ENCODE results near the gene RGR.

The RGR gene

DNA sequence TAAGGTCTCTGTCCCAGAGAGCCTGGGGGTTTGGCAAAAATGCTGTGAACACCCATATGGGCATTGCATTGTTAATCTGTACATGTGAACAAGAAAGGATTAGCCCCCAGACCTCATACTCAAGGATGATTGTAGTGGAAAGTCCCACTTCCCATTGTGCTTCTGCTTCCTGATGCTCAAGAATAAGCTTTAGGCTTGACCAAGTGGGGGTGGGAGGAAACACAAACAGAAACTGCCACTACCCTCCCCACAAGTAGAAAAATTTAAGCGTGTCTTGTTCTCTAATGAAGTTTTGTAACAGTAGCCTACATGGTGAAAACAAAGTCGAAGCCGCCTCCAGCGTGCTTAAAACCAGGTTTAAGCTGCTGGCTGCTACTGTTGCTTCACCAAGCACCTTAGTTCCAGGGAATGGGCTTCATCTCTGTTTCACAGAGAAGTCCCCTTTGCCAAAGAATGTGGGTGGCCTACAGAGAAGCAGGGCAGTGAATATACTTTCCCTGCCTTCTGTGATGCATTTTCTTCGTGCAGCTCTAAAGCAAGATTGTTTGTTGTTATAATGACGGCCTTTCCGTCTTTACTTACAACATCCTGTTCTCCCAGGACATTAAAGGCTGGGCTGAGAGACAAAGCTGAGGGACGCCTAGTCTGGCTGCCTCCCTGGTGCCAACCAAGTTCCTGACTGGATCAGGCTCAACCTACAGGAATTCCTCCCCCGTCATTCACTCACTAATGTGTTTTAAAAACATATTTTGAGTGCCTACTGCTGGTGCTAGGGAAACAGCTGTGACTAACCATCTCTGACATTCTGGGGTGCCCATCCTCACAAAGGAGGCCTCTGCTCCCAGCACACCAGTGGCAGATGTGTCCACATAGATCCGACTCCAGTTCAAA lies 51.5 kb downstream of the RGR start:
- TF ChIP-seq ZBTB7A (IDR thresholded peaks at IDR 0.05; ENCODE audit: low read depth) = no peak
- no peak for TF ChIP-seq EGR1 (IDR thresholded peaks at IDR 0.05)
- no peak for TF ChIP-seq TCF12 (IDR thresholded peaks at IDR 0.05; ENCODE audit: low read depth)
- TF ChIP-seq EP300 (IDR thresholded peaks at IDR 0.05; ENCODE audit: borderline replicate concordance) = no peak
- TF ChIP-seq, protein P1, sequence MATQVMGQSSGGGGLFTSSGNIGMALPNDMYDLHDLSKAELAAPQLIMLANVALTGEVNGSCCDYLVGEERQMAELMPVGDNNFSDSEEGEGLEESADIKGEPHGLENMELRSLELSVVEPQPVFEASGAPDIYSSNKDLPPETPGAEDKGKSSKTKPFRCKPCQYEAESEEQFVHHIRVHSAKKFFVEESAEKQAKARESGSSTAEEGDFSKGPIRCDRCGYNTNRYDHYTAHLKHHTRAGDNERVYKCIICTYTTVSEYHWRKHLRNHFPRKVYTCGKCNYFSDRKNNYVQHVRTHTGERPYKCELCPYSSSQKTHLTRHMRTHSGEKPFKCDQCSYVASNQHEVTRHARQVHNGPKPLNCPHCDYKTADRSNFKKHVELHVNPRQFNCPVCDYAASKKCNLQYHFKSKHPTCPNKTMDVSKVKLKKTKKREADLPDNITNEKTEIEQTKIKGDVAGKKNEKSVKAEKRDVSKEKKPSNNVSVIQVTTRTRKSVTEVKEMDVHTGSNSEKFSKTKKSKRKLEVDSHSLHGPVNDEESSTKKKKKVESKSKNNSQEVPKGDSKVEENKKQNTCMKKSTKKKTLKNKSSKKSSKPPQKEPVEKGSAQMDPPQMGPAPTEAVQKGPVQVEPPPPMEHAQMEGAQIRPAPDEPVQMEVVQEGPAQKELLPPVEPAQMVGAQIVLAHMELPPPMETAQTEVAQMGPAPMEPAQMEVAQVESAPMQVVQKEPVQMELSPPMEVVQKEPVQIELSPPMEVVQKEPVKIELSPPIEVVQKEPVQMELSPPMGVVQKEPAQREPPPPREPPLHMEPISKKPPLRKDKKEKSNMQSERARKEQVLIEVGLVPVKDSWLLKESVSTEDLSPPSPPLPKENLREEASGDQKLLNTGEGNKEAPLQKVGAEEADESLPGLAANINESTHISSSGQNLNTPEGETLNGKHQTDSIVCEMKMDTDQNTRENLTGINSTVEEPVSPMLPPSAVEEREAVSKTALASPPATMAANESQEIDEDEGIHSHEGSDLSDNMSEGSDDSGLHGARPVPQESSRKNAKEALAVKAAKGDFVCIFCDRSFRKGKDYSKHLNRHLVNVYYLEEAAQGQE (IDR thresholded peaks at IDR 0.05; ENCODE audit: low read depth) = no peak
- TF ChIP-seq NFIC (IDR thresholded peaks at IDR 0.05) = no peak
- TF ChIP-seq TAF1 (IDR thresholded peaks at IDR 0.05; ENCODE audit: low read depth) = no peak
- TF ChIP-seq YY1 (IDR thresholded peaks at IDR 0.05; ENCODE audit: low read depth) = no peak
- TF ChIP-seq, protein P2, sequence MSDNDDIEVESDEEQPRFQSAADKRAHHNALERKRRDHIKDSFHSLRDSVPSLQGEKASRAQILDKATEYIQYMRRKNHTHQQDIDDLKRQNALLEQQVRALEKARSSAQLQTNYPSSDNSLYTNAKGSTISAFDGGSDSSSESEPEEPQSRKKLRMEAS (IDR thresholded peaks at IDR 0.05) = no peak
- TF ChIP-seq RAD21 (IDR thresholded peaks at IDR 0.05; ENCODE audit: low read depth) = no peak
- TF ChIP-seq FOXM1 (IDR thresholded peaks at IDR 0.05; ENCODE audit: borderline replicate concordance, low read depth) = no peak
- TF ChIP-seq, protein P3, sequence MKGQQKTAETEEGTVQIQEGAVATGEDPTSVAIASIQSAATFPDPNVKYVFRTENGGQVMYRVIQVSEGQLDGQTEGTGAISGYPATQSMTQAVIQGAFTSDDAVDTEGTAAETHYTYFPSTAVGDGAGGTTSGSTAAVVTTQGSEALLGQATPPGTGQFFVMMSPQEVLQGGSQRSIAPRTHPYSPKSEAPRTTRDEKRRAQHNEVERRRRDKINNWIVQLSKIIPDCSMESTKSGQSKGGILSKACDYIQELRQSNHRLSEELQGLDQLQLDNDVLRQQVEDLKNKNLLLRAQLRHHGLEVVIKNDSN (IDR thresholded peaks at IDR 0.05) = no peak
- no peak for TF ChIP-seq TEAD4 (IDR thresholded peaks at IDR 0.05)
- no peak for TF ChIP-seq CREB1 (IDR thresholded peaks at IDR 0.05; ENCODE audit: low read depth)
- no peak for TF ChIP-seq CEBPB (IDR thresholded peaks at IDR 0.05)

DNA sequence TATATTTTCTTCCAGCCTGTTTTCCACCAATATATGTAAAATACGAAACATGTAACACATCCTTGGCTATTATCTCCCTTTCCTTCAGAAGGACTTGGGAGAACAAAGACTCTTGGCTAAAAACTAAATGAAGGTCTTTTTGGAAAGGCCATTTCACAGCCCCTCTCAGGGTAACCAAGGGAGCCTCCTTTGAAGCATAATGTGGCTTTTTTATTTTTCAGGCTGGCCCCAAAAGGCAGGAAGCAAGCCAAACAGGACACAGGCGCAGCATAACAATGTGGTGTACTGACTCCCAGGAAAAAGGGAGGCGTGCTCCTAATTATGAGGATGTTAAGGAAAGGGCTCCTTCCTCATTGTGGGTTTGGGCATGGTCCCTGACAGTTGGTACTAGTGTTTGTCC lies 53.2 kb downstream of the RGR start:
- TF ChIP-seq, protein P2 (IDR thresholded peaks at IDR 0.05) = no peak
- TF ChIP-seq TCF12 (IDR thresholded peaks at IDR 0.05; ENCODE audit: low read depth) (no peak), YY1 (IDR thresholded peaks at IDR 0.05; ENCODE audit: low read depth) (no peak), RAD21 (IDR thresholded peaks at IDR 0.05; ENCODE audit: low read depth) (no peak), FOXM1 (IDR thresholded peaks at IDR 0.05; ENCODE audit: borderline replicate concordance, low read depth) (no peak), TEAD4 (IDR thresholded peaks at IDR 0.05) (no peak), EP300 (IDR thresholded peaks at IDR 0.05; ENCODE audit: borderline replicate concordance) (no peak), EGR1 (IDR thresholded peaks at IDR 0.05) (no peak), NFIC (IDR thresholded peaks at IDR 0.05) (no peak), TAF1 (IDR thresholded peaks at IDR 0.05; ENCODE audit: low read depth) (no peak), CEBPB (IDR thresholded peaks at IDR 0.05) (no peak), CREB1 (IDR thresholded peaks at IDR 0.05; ENCODE audit: low read depth) (no peak), ZBTB7A (IDR thresholded peaks at IDR 0.05; ENCODE audit: low read depth) (no peak)
- TF ChIP-seq, protein P1 (IDR thresholded peaks at IDR 0.05; ENCODE audit: low read depth) = no peak
- TF ChIP-seq, protein P3 (IDR thresholded peaks at IDR 0.05) = no peak

DNA sequence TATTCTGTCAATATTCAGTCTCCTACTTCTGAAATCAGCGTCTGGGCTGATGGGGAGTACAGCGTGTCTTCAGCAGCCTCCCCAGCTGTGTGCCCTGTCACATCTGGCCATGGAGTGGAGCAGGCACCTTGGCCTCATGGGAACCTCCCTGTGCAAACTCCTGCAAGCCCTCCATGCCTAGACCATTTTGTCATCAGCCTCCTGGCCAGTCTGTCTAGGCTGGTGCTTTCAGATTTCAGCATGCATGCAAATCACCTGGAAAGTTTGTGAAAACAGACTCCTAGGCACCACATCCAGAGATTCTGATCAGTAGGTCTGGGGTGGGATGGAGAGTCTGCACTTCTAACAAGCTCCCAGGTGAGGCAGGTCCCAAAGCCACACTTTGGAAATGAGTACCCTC lies 57.4 kb downstream of the RGR start:
- TF ChIP-seq TAF1 (IDR thresholded peaks at IDR 0.05; ENCODE audit: low read depth) (no peak), CREB1 (IDR thresholded peaks at IDR 0.05; ENCODE audit: low read depth) (no peak), FOXM1 (IDR thresholded peaks at IDR 0.05; ENCODE audit: borderline replicate concordance, low read depth) (no peak), RAD21 (IDR thresholded peaks at IDR 0.05; ENCODE audit: low read depth) (no peak), EGR1 (IDR thresholded peaks at IDR 0.05) (no peak), TCF12 (IDR thresholded peaks at IDR 0.05; ENCODE audit: low read depth) (no peak), CEBPB (IDR thresholded peaks at IDR 0.05) (no peak), ZBTB7A (IDR thresholded peaks at IDR 0.05; ENCODE audit: low read depth) (no peak), TEAD4 (IDR thresholded peaks at IDR 0.05) (no peak), EP300 (IDR thresholded peaks at IDR 0.05; ENCODE audit: borderline replicate concordance) (no peak), YY1 (IDR thresholded peaks at IDR 0.05; ENCODE audit: low read depth) (no peak), NFIC (IDR thresholded peaks at IDR 0.05) (no peak)
- TF ChIP-seq, protein P1 (IDR thresholded peaks at IDR 0.05; ENCODE audit: low read depth) = no peak
- TF ChIP-seq, protein P3 (IDR thresholded peaks at IDR 0.05) = no peak
- TF ChIP-seq, protein P2 (IDR thresholded peaks at IDR 0.05) = no peak
